ENCODE results near the gene EMC7. TPM values are rescaled to one million over a fixed set of nuclear protein-coding genes. Genes with fewer than 3 reads are reported as not detected.

EMC7 gene
- total and polyA plus RNA-seq, 2 of the 13 experiments (the other 11 are each of a cell fraction or from before 2014, with no cell fraction given), result 46.8 to 113 TPM

GRCh38 chr15:34038023-34038870, 63.4 kb downstream of the EMC7 start (continued):
- TF ChIP-seq, protein P1, sequence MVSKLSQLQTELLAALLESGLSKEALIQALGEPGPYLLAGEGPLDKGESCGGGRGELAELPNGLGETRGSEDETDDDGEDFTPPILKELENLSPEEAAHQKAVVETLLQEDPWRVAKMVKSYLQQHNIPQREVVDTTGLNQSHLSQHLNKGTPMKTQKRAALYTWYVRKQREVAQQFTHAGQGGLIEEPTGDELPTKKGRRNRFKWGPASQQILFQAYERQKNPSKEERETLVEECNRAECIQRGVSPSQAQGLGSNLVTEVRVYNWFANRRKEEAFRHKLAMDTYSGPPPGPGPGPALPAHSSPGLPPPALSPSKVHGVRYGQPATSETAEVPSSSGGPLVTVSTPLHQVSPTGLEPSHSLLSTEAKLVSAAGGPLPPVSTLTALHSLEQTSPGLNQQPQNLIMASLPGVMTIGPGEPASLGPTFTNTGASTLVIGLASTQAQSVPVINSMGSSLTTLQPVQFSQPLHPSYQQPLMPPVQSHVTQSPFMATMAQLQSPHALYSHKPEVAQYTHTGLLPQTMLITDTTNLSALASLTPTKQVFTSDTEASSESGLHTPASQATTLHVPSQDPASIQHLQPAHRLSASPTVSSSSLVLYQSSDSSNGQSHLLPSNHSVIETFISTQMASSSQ (IDR thresholded peaks at IDR 0.05; ENCODE audit: low read depth), result no peak
- TF ChIP-seq, protein P1 (CRISPR knock-in tag; IDR thresholded peaks at IDR 0.05; ENCODE audit: borderline replicate concordance), result no peak
- TF ChIP-seq ZFP36L2 (CRISPR knock-in tag; IDR thresholded peaks at IDR 0.05) (no peak), ZSCAN29 (CRISPR knock-in tag; conservative IDR thresholded peaks at IDR 0.05) (no peak), HNRNPK (IDR thresholded peaks at IDR 0.05; ENCODE audit: low read depth, low read length, poor library complexity, severe bottlenecking) (peak; percentile 39), TOPORS (CRISPR knock-in tag; IDR thresholded peaks at IDR 0.05) (peak; percentile 78), TFDP1 (CRISPR knock-in tag; IDR thresholded peaks at IDR 0.05; ENCODE audit: borderline replicate concordance) (peak; percentile 64; the same call in 1 of the 2 replicates), ZNF121 (CRISPR knock-in tag; IDR thresholded peaks at IDR 0.05) (no peak), HMG20A (CRISPR knock-in tag; IDR thresholded peaks at IDR 0.05; ENCODE audit: borderline replicate concordance) (no peak; the same call in 1 of the 2 replicates), EP300 (IDR thresholded peaks at IDR 0.05; ENCODE audit: low read depth in 2 of 2, low read length in 2 of 2) (no peak), EP300 (CRISPR knock-in tag; IDR thresholded peaks at IDR 0.05; ENCODE audit: borderline replicate concordance) (no peak), ZBTB14 (CRISPR knock-in tag; IDR thresholded peaks at IDR 0.05) (peak; percentile 93)
- TF ChIP-seq, protein P2, sequence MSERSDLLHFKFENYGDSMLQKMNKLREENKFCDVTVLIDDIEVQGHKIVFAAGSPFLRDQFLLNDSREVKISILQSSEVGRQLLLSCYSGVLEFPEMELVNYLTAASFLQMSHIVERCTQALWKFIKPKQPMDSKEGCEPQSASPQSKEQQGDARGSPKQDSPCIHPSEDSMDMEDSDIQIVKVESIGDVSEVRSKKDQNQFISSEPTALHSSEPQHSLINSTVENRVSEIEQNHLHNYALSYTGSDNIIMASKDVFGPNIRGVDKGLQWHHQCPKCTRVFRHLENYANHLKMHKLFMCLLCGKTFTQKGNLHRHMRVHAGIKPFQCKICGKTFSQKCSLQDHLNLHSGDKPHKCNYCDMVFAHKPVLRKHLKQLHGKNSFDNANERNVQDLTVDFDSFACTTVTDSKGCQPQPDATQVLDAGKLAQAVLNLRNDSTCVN (CRISPR knock-in tag; IDR thresholded peaks at IDR 0.05; ENCODE audit: borderline replicate concordance), result no peak
- TF ChIP-seq, protein P3, sequence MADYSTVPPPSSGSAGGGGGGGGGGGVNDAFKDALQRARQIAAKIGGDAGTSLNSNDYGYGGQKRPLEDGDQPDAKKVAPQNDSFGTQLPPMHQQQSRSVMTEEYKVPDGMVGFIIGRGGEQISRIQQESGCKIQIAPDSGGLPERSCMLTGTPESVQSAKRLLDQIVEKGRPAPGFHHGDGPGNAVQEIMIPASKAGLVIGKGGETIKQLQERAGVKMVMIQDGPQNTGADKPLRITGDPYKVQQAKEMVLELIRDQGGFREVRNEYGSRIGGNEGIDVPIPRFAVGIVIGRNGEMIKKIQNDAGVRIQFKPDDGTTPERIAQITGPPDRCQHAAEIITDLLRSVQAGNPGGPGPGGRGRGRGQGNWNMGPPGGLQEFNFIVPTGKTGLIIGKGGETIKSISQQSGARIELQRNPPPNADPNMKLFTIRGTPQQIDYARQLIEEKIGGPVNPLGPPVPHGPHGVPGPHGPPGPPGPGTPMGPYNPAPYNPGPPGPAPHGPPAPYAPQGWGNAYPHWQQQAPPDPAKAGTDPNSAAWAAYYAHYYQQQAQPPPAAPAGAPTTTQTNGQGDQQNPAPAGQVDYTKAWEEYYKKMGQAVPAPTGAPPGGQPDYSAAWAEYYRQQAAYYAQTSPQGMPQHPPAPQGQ (CRISPR knock-in tag; IDR thresholded peaks at IDR 0.05; ENCODE audit: borderline replicate concordance), result no peak
- TF ChIP-seq, protein P4, sequence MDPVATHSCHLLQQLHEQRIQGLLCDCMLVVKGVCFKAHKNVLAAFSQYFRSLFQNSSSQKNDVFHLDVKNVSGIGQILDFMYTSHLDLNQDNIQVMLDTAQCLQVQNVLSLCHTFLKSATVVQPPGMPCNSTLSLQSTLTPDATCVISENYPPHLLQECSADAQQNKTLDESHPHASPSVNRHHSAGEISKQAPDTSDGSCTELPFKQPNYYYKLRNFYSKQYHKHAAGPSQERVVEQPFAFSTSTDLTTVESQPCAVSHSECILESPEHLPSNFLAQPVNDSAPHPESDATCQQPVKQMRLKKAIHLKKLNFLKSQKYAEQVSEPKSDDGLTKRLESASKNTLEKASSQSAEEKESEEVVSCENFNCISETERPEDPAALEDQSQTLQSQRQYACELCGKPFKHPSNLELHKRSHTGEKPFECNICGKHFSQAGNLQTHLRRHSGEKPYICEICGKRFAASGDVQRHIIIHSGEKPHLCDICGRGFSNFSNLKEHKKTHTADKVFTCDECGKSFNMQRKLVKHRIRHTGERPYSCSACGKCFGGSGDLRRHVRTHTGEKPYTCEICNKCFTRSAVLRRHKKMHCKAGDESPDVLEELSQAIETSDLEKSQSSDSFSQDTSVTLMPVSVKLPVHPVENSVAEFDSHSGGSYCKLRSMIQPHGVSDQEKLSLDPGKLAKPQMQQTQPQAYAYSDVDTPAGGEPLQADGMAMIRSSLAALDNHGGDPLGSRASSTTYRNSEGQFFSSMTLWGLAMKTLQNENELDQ (CRISPR knock-in tag; IDR thresholded peaks at IDR 0.05; ENCODE audit: borderline replicate concordance), result no peak

Measured in HepG2 (cell line).